Stimulated activated CD8-positive, alpha-beta memory T cell treated with anti-CD3 and anti-CD28 coated beads, Interleukin-12 subunit alpha, Interleukin-12 subunit beta, amount 100 ng/mL, for 24 hours (primary cell): ENCODE measurements around the gene DLEC1.

Source experiments
- DNase-seq: peaks from one replicate; pipeline ENCODE4 v3.0.0-alpha.2; 2020; ENCODE audit errors: extremely low read depth

The DLEC1 gene

DNA sequence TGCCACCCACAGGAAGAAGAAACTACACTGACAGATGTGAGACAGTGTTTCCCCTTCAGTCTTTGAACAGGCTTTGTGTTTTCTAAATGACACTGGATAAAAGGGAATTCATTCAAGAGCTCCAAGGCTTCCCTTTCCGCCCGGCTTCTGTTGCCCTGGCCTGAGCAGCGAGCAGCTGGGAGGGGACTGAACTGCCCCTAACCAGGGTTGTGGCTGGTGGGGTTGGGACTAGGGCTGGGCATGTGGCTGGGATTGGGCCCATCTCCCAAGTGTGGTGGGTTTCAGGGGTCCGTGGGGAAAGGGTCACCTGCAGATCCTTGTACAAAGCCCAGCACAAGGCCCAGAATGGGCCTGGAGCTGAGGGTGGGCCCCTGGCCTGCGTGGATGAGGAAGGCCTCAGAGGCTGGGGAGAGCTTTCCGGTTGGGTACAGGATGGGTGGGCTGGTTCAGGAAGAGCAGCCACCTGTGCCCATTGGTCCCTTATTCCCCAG lies 38.0 kb upstream of the DLEC1 start:
- no peak for DNase-seq

DNA sequence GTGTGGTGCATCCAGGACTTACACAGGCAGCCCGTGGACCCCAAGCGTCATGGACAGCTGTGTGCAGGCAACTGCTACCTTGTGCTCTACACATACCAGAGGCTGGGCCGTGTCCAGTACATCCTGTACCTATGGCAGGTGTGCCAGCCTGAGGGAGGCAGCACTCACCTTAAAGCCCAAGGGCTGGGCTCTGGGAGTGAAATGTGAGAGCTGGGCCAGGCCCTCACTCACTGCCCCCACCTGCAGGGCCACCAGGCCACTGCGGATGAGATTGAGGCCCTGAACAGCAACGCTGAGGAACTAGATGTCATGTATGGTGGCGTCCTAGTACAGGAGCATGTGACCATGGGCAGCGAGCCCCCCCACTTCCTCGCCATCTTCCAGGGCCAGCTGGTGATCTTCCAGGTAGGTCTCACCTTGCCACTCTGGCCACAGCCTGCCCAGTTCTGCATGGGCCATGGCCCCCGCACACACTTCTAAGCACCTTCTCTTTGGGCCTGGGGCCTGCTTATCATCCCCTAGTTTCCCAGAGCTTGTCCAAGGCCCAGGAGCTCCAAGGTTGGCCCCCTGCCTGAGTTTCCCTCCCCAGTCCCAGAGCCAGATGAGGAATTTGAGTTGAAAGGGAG lies 37.4 kb upstream of the DLEC1 start:
- no peak for DNase-seq

GRCh38 chr3:38002291-38002876 lies 36.6 kb upstream of the DLEC1 start:
- DNase-seq, result no peak

- DNase-seq, result no peak
Measured at GRCh38 chr3:38002940-38003339, 36.1 kb upstream of the DLEC1 start.

- DNase-seq, result no peak
Measured at GRCh38 chr3:38003371-38003816, 35.6 kb upstream of the DLEC1 start.

GRCh38 chr3:38003817-38004414 lies 35.1 kb upstream of the DLEC1 start:
- no peak for DNase-seq

DNA sequence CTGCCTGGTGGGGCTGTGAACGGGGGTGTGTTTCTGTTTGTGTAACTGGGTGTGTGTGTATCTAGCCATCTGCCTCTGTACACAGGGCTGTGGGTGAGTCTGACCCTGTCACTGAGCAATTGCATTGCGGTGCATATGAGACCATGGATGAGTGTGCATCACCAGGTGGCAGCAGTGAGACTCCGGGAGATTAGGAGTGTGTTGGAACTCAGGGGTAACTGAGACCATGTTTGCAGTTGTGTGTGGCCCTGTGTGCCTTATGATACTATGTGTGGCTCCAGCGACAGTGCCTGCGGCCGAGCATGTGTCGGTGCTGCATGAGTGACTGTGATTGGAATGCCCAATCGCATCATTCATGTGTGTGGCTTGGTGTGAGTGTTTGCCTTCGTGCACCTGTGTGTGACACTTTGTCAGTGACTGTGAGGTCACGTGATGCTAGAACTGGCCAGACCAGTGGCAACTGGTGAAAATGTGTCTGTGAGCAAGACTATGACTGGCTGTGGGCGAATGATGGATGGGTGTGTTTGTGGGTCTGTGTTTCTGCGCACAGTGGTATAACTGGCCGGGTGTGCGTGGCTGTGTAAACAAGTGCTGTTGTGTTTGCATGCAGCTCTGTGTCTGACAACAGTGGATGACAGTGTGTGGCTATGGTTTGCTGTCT lies 34.5 kb upstream of the DLEC1 start:
- DNase-seq, result no peak

GRCh38 chr3:38005076-38006020 lies 33.7 kb upstream of the DLEC1 start:
- no peak for DNase-seq

- DNase-seq, result no peak
Measured at GRCh38 chr3:38006031-38006430, 33.0 kb upstream of the DLEC1 start.

DNA sequence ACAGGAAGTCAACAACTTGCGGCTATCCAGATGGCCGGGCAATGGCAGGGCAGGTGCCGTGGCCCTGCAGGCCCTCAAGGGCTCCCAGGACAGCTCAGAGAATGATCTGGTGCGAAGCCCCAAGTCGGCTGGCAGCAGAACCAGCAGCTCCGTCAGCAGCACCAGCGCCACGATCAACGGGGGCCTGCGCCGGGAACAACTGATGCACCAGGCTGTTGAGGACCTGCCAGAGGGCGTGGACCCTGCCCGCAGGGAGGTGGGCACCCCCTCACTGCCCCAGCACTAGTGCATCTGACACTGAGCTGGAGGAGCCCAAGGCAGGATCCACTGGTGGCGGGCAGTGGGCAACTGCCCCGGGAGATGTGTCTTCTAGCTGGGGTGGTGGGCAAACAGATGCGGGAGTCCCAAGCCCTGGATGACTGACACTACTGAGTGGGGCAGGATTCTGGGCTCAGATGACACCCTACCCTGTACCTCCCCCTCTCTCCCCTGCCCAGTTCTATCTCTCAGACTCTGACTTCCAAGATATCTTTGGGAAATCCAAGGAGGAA lies 32.5 kb upstream of the DLEC1 start:
- DNase-seq, result no peak

DNA sequence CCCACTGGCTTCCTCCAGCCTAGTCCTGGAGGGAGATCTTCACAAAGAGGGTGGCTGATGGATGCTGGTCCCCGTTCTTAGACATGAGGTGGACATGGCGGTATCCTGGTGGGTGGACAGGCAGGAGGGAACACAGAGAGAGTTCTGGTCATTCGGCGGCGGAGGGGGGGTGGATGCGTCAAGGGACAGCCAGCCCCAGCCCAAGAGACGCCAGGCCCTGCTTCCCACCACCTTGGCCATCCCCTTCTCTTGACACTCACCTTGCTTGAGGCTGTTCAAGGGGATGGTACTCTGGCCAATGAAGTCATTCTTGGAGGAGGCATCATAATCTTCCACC lies 31.3 kb upstream of the DLEC1 start:
- no peak for DNase-seq

GRCh38 chr3:38008191-38008701 lies 30.8 kb upstream of the DLEC1 start:
- DNase-seq, result no peak

GRCh38 chr3:38008971-38009580 lies 29.9 kb upstream of the DLEC1 start:
- no peak for DNase-seq

DNA sequence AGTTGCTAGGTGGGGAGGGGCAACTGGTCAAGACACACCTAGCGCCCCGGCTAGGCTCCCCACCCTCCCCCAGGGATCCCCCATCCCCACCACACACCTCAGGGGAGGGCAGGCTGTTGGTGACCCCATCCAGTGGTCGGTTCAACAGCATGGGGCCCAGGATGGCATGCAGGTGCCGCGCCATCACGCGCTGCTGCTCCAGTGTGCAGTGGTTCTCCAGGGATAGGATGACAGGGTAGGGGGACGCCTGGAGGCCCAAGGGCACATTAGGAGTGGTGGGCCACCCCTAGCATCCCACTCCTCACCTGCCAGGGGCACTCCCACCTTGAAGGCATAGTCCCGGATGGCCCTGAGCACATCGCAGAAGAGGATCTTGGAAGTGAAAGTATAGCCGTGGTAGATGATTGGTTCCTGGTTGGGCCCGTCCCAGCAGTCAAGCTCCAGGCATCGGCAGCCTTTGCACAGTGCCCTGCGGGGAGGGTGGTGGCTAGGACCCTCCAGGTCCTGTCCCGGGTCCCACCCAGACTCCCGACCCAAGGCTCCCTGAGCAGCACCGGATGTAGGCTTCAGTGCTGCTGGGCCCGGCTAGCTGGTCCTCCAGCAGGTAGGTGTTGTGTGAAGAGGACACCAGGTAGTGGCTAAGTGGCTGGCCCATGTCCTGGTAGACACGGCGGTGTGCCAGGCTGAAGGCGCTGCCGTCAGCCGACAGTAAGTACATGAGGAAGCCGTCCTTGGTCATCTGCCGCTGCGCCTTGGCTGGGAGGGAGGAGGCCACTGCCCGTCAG lies 29.0 kb upstream of the DLEC1 start:
- DNase-seq, result no peak

DNA sequence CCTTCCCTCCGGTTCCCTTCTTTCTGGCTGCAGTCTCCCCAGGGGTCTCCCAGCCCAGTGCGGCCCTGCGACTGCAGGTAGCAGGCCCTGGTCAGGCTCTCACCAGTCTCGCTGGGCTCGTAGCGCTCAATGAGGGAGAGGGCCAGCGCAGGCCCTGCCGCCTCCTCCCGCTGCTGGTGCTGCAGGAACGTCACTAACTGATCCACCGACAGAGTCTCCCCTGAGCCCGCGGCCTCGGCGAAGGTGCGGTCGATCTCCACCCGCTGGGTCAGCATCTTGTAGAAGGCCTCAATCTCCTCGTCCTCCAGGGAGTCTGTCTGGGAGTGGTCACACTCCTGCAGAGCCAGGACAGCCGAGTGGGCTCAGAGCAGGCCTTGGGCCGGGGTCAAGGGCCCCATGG lies 27.9 kb upstream of the DLEC1 start:
- DNase-seq, result no peak

- no peak for DNase-seq
Measured at GRCh38 chr3:38015485-38015884, 23.5 kb upstream of the DLEC1 start.

GRCh38 chr3:38015984-38016383 lies 23.0 kb upstream of the DLEC1 start:
- no peak for DNase-seq

DNA sequence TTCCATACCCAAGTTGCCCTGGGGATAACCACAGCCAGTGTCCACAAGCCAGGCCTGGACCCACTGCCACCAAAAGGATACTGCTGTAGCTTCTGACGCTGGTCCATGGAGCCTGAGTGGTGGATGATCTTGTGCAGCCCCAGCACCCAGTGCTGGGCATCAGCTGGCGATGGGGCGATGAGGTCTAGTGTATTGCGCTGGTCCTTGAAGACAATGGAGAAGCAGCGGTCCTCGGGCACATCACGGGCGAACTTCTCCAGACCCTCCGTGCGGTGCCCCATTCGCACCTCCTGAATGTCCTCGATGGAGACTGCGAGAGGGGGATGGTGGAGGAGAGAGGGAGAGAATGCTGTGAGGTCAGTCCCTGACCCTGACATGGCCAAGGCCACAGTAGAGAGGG lies 22.6 kb upstream of the DLEC1 start:
- no peak for DNase-seq

DNA sequence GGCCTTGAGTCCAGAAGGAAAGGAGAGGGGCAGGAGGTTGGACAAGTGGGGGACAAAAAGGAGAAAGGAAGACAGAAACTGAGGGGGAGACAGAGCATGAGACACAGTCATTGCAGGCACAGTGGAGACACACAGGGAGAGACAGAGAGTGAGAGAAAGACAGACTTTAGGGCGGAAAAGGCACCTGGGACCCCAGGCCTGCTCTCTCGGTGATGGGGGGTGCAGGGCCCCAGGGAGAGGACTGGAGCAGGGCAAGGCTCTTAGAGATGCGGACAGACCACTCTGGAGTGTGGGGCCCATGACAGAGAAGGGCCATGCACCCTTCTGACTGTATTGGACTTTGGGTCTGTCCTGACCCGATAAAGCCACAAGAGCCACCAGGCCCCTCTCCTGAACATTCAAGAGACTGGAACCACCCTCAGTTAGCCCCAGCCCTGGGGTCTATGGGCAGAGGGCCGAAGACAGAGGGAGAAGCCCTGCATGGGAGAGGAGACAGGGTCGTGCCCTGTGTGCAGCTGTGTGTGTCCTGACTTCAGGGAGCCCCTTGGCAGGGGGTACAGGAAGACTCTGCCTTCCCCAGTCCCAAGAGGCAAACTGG lies 22.1 kb upstream of the DLEC1 start:
- no peak for DNase-seq
